D721Med (cell line): Measurements from ENCODE around the gene ECD.
"Not testable (repeated sequence)": the region's sequence is repeated elsewhere in the genome, so short reads cannot be mapped to it uniquely, and the experiment has no call there.

Source experiments
- DNase-seq: peaks from one replicate; pipeline ENCODE4 v3.0.0; 2011; ENCODE audit warnings: low spot score; ENCODE audit not compliant: insufficient read length
- FAIRE-seq: peaks from 2 replicates; lab custom pipeline; 2011; peaks lifted over from hg19 to GRCh38; lab: Jason Lieb, UNC
- TF ChIP-seq, protein P1 (sequence below): IDR thresholded peaks from 2 replicates; pipeline ENCODE4 v1.5.1; 2012; ENCODE audit warnings: mild to moderate bottlenecking, control low read depth; ENCODE audit not compliant: insufficient read depth; ENCODE audit errors: missing control alignments

ECD gene

DNA sequence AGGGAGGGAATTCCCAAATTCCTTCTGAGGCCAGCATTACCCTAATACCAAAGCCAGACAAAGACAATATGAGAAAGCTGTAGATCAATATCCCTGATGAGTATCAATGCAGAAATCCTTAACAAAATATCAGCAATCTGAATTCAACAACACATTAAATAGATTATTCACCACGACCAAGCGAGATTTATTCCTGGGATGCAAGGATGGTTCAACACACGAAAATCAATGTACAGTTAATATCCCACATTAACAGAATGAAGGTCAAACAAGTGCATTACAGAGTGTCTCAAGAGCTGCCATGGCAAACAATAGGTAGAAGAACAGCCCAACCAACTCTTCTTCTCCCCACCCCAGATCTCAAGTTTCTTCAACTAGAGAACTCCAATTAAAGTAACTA is 6.1 kb downstream of the ECD start:
- TF ChIP-seq, protein P1, sequence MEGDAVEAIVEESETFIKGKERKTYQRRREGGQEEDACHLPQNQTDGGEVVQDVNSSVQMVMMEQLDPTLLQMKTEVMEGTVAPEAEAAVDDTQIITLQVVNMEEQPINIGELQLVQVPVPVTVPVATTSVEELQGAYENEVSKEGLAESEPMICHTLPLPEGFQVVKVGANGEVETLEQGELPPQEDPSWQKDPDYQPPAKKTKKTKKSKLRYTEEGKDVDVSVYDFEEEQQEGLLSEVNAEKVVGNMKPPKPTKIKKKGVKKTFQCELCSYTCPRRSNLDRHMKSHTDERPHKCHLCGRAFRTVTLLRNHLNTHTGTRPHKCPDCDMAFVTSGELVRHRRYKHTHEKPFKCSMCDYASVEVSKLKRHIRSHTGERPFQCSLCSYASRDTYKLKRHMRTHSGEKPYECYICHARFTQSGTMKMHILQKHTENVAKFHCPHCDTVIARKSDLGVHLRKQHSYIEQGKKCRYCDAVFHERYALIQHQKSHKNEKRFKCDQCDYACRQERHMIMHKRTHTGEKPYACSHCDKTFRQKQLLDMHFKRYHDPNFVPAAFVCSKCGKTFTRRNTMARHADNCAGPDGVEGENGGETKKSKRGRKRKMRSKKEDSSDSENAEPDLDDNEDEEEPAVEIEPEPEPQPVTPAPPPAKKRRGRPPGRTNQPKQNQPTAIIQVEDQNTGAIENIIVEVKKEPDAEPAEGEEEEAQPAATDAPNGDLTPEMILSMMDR: no peak
- DNase-seq (no peak), FAIRE-seq (no peak)

DNA sequence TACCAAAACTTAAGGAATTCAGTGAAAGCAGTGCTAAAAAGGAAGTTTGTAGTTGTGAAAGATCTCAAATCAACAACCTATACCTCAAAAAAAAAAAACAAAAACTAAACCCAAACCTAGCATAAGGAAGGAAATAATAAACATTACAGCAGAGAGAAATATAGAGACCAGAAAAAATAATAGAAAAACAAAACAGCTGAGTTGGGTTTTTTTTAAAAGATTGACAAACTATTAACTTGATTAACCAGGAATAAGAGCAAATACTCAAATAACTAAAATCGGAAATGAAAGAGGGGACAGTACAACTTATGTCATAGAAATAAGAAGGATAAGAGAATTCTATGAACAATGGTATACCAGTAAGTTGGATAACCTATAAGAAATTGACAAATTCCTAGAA is 6.7 kb downstream of the ECD start:
- FAIRE-seq (no peak), DNase-seq (no peak)
- TF ChIP-seq, protein P1: no peak

DNA sequence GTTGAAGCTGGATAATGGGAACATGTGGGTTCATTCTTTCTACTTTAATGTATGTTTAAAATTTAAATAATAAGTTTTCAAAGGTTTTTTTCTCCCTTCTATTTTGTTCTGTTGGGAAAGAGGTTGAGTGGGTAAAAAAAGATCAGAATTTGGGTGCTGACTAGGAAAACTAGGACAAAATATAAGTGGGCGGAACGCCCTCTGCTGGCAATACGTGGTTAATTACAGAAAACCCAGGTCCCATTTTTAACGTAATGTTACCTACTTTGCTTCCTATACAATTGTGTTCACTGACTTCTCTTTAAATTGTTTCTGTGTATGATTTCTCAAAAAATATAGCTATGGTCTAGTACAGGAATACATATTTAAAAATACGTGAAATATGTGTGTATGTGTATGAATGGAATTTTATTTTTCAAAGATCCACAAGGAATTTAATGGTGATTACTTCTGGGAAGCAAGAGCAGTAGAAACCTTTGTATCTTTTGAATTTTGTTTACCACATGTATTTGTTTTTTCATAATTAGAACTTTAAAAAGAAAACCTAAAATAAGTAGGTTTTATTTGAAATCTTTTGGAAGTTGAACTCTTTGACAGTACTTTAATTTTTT is 8.7 kb downstream of the ECD start:
- DNase-seq: no peak
- TF ChIP-seq, protein P1: peak; percentile 69
- FAIRE-seq: no peak

DNA sequence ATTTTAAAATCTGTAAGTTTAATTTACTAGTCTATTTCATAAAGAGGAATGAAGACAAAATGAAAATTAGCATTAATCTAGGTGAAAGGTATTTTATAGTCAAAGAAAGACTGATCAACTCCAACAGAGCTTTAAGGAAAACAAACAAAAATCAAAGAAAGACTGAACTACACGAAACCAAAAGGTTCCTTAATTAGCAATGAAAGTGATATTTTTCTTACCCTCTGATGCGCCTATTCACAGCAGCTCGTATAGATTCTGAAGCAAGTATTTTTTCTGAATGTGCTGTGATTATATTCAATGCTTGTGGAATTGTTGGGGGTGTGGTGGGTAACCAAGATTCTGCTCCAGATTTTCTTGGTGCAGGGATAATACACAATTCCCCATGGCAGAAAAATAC is 11.8 kb downstream of the ECD start:
- FAIRE-seq (no peak), DNase-seq (no peak)
- TF ChIP-seq, protein P1: no peak

DNA sequence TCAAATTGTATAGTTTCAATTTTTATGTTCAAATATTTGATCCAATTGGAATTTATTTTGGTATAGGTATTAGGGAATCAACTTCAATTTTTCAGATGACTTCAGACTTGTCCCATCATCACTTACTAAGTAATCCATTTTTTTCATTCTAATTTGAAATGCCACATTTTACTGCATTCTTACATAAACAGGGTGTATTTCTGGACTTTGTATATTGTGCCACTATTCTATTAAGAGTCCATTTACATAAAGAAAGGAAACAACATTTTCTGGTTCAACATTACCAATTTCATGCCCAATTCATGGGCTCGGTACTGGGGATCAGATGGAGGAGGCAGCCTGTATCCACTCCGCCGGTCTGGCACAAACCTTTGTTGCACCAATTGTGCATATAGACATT is 15.8 kb downstream of the ECD start:
- TF ChIP-seq, protein P1: no peak
- DNase-seq: no peak
- no peak for FAIRE-seq

DNA sequence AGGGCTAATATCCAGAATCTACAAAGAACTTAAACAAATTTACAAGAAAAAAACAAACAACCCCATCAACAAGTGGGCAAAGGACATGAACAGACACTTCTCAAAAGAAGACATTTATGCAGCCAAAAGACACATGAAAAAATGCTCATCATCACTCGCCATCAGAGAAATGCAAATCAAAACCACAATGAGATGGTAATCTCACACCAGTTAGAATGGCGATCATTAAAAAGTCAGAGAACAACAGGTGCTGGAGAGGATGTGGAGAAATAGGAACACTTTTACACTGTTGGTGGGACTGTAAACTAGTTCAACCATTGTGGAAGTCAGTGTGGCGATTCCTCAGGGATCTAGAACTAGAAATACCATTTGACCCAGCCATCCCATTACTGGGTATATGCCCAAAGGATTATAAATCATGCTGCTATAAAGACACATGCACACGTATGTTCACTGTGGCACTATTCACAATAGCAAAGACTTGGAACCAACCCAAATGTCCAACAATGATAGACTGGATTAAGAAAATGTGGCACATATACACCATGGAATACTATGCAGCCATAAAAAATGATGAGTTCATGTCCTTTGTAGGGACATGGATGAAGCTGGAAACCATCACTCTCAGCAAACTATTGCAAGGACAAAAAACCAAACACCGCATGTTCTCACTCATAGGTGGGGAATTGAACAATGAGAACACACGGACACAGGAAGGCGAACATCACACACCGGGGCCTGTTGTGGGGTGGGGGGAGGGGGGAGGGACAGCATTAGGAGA is 17.0 kb downstream of the ECD start:
- DNase-seq, FAIRE-seq: not testable (repeated sequence)

DNA sequence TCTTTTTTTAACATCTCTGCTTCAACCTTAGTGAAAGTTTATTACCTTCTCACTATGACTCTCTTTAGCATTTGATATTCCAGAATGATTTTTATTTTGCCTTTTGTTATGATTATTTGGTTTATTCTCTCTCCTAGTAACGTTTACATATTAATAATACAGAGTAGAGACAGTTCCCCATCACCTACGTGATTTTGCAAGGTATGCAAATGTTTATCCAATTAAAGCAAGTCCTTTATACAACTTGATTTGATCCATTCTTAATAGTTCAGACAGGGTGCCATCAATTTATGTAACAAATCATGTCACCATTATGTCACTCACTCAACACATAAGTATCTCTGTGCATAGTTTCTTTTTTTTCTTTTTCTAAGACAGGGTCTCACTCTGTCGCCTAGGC is 26.2 kb downstream of the ECD start:
- TF ChIP-seq, protein P1: no peak

More for the DNA sequence above, 26.2 kb downstream of the ECD start:
- DNase-seq (no peak), FAIRE-seq (no peak)
